Left kidney (tissue), 8 donors: ENCODE measurements around the gene FAM83B. TPM values are rescaled to one million over a fixed set of nuclear protein-coding genes. Genes with fewer than 3 reads are reported as not detected.
A peak's percentile ranks its signal among the peaks of the same experiment; 100 is the strongest.
"Not testable (repeated sequence)": the region's sequence is repeated elsewhere in the genome, so short reads cannot be mapped to it uniquely, and the experiment has no call there.

Experiments used
- DNase-seq: peaks from one replicate; pipeline ENCODE4 v3.0.0-alpha.2; 2013
- long read RNA-seq, 8 donors: transcript quantifications; one replicate each; lab custom pipeline, GENCODE V29; 2026
- polyA plus RNA-seq: library from polyadenylated mRNA; unstranded; fragments of 120-200 nt; gene quantifications from one replicate; pipeline ENCODE4 v1.2.1, GENCODE V29; 2013; ENCODE audit not compliant: insufficient read length

FAM83B gene
- polyA plus RNA-seq: 11.1 TPM
- long read RNA-seq, donor 1: 0 reads
- long read RNA-seq, donor 2, partial matches to known transcripts: 0 of 2 reads
- long read RNA-seq, donor 2, other reads (novel, unspliced or antisense): 0 of 2 reads
- long read RNA-seq, donor 3, partial matches to known transcripts: 0 of 1 reads
- long read RNA-seq, donor 3, other reads (novel, unspliced or antisense): 0 of 1 reads
- long read RNA-seq, donor 4: 0 reads
- long read RNA-seq, donor 5: 0 reads
- long read RNA-seq, donor 6: 0 reads
- long read RNA-seq, donor 7: 0 reads
- long read RNA-seq, donor 8: 0 reads

- peak; percentile 48 for DNase-seq
Measured at GRCh38 chr6:54846243-54846856, at the start of gene FAM83B. FAM83B (plus strand) TSS chr6:54846771; CDS start chr6:54870247, 23,476 bp downstream.

- DNase-seq: not testable (repeated sequence)
Measured at GRCh38 chr6:54796918-54797317, 49.7 kb upstream of the FAM83B start.

- no peak for DNase-seq
Measured at GRCh38 chr6:54800050-54800600, 46.4 kb upstream of the FAM83B start.

GRCh38 chr6:54801244-54801643 lies 45.3 kb upstream of the FAM83B start:
- no peak for DNase-seq

GRCh38 chr6:54801669-54802068 lies 44.9 kb upstream of the FAM83B start:
- no peak for DNase-seq

- DNase-seq: no peak
Measured at GRCh38 chr6:54802775-54803634, 43.6 kb upstream of the FAM83B start.

- no peak for DNase-seq
Measured at GRCh38 chr6:54805077-54805476, 41.5 kb upstream of the FAM83B start.

- DNase-seq: no peak
Measured at GRCh38 chr6:54810147-54810546, 36.4 kb upstream of the FAM83B start.

- DNase-seq: no peak
Measured at GRCh38 chr6:54813892-54814291, 32.7 kb upstream of the FAM83B start.

GRCh38 chr6:54817236-54817635 lies 29.3 kb upstream of the FAM83B start:
- DNase-seq: no peak

- no peak for DNase-seq
Measured at GRCh38 chr6:54817834-54818233, 28.7 kb upstream of the FAM83B start.

GRCh38 chr6:54824225-54824624 lies 22.3 kb upstream of the FAM83B start:
- not testable (repeated sequence) for DNase-seq

- no peak for DNase-seq
Measured at GRCh38 chr6:54827010-54827409, 19.6 kb upstream of the FAM83B start.

GRCh38 chr6:54830216-54830615 lies 16.4 kb upstream of the FAM83B start:
- DNase-seq: no peak

GRCh38 chr6:54835176-54835575 lies 11.4 kb upstream of the FAM83B start:
- DNase-seq: no peak

- peak; percentile 37 for DNase-seq
Measured at GRCh38 chr6:54846857-54847674, 495 bp downstream of the FAM83B start.

GRCh38 chr6:54847799-54848597 lies 1.4 kb downstream of the FAM83B start:
- DNase-seq: no peak

GRCh38 chr6:54850114-54850513 lies 3.5 kb downstream of the FAM83B start:
- no peak for DNase-seq

GRCh38 chr6:54856129-54856528 lies 9.6 kb downstream of the FAM83B start:
- DNase-seq: peak; percentile 14

GRCh38 chr6:54860132-54860531 lies 13.6 kb downstream of the FAM83B start:
- no peak for DNase-seq

- no peak for DNase-seq
Measured at GRCh38 chr6:54860739-54861138, 14.2 kb downstream of the FAM83B start.
